Osteoblast (primary cell): ENCODE results near the gene WLS. TPM values are rescaled to one million over a fixed set of nuclear protein-coding genes. Genes with fewer than 3 reads are reported as not detected.
"Not testable (repeated sequence)": the region's sequence is repeated elsewhere in the genome, so short reads cannot be mapped to it uniquely, and the experiment has no call there.

Experiments used
- DNase-seq: peaks from one replicate; pipeline ENCODE4 v3.0.0; 2011; ENCODE audit warnings: low spot score, mixed read lengths; ENCODE audit not compliant: insufficient read length; ENCODE audit errors: missing footprints
- H2AFZ ChIP-seq: 2 replicates; pipeline ENCODE4 v1.6.0; 2011; ENCODE audit warnings: mild to moderate bottlenecking, low read length
- H3K27ac ChIP-seq: 2 replicates; pipeline ENCODE4 v1.5.1; 2011; ENCODE audit warnings: mild to moderate bottlenecking, low read depth, low read length, moderate library complexity
- H3K27me3 ChIP-seq: 2 replicates; pipeline ENCODE4 v1.6.0; 2012; ENCODE audit warnings: mild to moderate bottlenecking, control low read depth, inconsistent platforms, low read length, moderate library complexity; ENCODE audit not compliant: insufficient read depth
- H3K36me3 ChIP-seq: 2 replicates; pipeline ENCODE4 v1.5.1; 2011; ENCODE audit warnings: mild to moderate bottlenecking, low read length, control low read depth, moderate library complexity; ENCODE audit not compliant: insufficient read depth
- H3K4me1 ChIP-seq: 2 replicates; pipeline ENCODE4 v1.5.1; 2011; ENCODE audit warnings: mild to moderate bottlenecking, low read length, control low read depth, moderate library complexity; ENCODE audit not compliant: insufficient read depth
- H3K4me2 ChIP-seq: 2 replicates; pipeline ENCODE4 v1.6.0; 2011; ENCODE audit warnings: mild to moderate bottlenecking, low read length; ENCODE audit not compliant: insufficient read depth
- H3K4me3 ChIP-seq: fragments of 200-600 bp; sonication (generic); 3 replicates; pipeline ENCODE4 v1.5.1; 2012; ENCODE audit warnings: mild to moderate bottlenecking, low read length, inconsistent platforms; ENCODE audit not compliant: insufficient read depth
- H3K79me2 ChIP-seq: 2 replicates; pipeline ENCODE4 v1.6.0; 2012; ENCODE audit warnings: mild to moderate bottlenecking, low read length, control low read depth, inconsistent platforms; ENCODE audit not compliant: insufficient read depth
- H3K9me3 ChIP-seq: 2 replicates; pipeline ENCODE4 v1.5.1; 2011; ENCODE audit warnings: low read depth, low read length, control low read depth
- H4K20me1 ChIP-seq: 2 replicates; pipeline ENCODE4 v1.6.0; 2012; ENCODE audit warnings: mild to moderate bottlenecking, low read length, control low read depth; ENCODE audit not compliant: insufficient read depth
- total RNA-seq: library from RNA; depleted of rRNA; stranded (reverse); fragments of >200 nt; gene quantifications from 2 replicates; pipeline ENCODE4 v1.2.3, GENCODE V29; 2012
- TF ChIP-seq, protein P1 (sequence below): IDR thresholded peaks from 2 replicates; pipeline ENCODE4 v1.5.1; 2011; ENCODE audit warnings: mild to moderate bottlenecking, low read depth, low read length, moderate library complexity; ENCODE audit errors: extremely low read depth

Gene WLS
- total RNA-seq, 1 donor = 54.3 TPM

GRCh38 chr1:68173936-68174737 is 58.2 kb downstream of the WLS start:
- H3K27me3 ChIP-seq = no peaks in the 10 kb centered on the region
- peaks cover 14% of the 10 kb centered on the region for H3K79me2 ChIP-seq
- no peaks in the 10 kb centered on the region for H3K36me3 ChIP-seq
- H3K9me3 ChIP-seq = peaks cover 3% of the 10 kb centered on the region
- H4K20me1 ChIP-seq = no peaks in the 10 kb centered on the region
- TF ChIP-seq, protein P1, sequence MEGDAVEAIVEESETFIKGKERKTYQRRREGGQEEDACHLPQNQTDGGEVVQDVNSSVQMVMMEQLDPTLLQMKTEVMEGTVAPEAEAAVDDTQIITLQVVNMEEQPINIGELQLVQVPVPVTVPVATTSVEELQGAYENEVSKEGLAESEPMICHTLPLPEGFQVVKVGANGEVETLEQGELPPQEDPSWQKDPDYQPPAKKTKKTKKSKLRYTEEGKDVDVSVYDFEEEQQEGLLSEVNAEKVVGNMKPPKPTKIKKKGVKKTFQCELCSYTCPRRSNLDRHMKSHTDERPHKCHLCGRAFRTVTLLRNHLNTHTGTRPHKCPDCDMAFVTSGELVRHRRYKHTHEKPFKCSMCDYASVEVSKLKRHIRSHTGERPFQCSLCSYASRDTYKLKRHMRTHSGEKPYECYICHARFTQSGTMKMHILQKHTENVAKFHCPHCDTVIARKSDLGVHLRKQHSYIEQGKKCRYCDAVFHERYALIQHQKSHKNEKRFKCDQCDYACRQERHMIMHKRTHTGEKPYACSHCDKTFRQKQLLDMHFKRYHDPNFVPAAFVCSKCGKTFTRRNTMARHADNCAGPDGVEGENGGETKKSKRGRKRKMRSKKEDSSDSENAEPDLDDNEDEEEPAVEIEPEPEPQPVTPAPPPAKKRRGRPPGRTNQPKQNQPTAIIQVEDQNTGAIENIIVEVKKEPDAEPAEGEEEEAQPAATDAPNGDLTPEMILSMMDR = no peak
- peak overlapping the region; percentile 84 for H3K27ac ChIP-seq
- peak overlapping the region; percentile 41 for H3K4me3 ChIP-seq
- no peak overlapping the region for H2AFZ ChIP-seq
- DNase-seq = peak; percentile 87
- peak overlapping the region; percentile 61 for H3K4me2 ChIP-seq
- peaks cover 58% of the 10 kb centered on the region for H3K4me1 ChIP-seq

GRCh38 chr1:68173283-68173935 is 58.9 kb downstream of the WLS start:
- DNase-seq = peak; percentile 42
- peak overlapping the region; percentile 84 for H3K27ac ChIP-seq
- TF ChIP-seq, protein P1 = no peak
- H3K79me2 ChIP-seq = peaks cover 14% of the 10 kb centered on the region
- H3K4me1 ChIP-seq = peaks cover 57% of the 10 kb centered on the region
- H2AFZ ChIP-seq = no peak overlapping the region
- peak overlapping the region; percentile 41 for H3K4me3 ChIP-seq
- H3K27me3 ChIP-seq = no peaks in the 10 kb centered on the region
- peaks cover 3% of the 10 kb centered on the region for H3K9me3 ChIP-seq
- H3K4me2 ChIP-seq = peak overlapping the region; percentile 61
- H4K20me1 ChIP-seq = no peaks in the 10 kb centered on the region
- no peaks in the 10 kb centered on the region for H3K36me3 ChIP-seq

- not testable (repeated sequence) for H3K27me3 ChIP-seq, H4K20me1 ChIP-seq, H2AFZ ChIP-seq, H3K4me2 ChIP-seq, DNase-seq, H3K4me3 ChIP-seq, H3K27ac ChIP-seq, H3K36me3 ChIP-seq, H3K9me3 ChIP-seq
- H3K4me1 ChIP-seq = peaks cover 47% of the 10 kb centered on the region
- H3K79me2 ChIP-seq = peaks cover 25% of the 10 kb centered on the region
These were observed 60.5 kb downstream of the WLS start for GRCh38 chr1:68171795-68172194.

GRCh38 chr1:68168545-68169171 is 63.7 kb downstream of the WLS start:
- no peak overlapping the region for H3K4me3 ChIP-seq
- no peaks in the 10 kb centered on the region for H4K20me1 ChIP-seq
- TF ChIP-seq, protein P1 = no peak
- no peaks in the 10 kb centered on the region for H3K27me3 ChIP-seq
- DNase-seq = peak; percentile 65
- no peak overlapping the region for H2AFZ ChIP-seq
- peaks cover 3% of the 10 kb centered on the region for H3K9me3 ChIP-seq
- peaks cover 33% of the 10 kb centered on the region for H3K79me2 ChIP-seq
- no peak overlapping the region for H3K27ac ChIP-seq
- no peak overlapping the region for H3K4me2 ChIP-seq
- H3K36me3 ChIP-seq = no peaks in the 10 kb centered on the region
- peaks cover 19% of the 10 kb centered on the region for H3K4me1 ChIP-seq
